Endothelial cell of umbilical vein (primary cell): ENCODE measurements around the gene ACOT7.

Experiments
- EZH2 ChIP-seq: IDR thresholded peaks from 2 replicates; pipeline ENCODE4 v1.6.1; 2012; ENCODE audit warnings: borderline replicate concordance, low read depth, mild to moderate bottlenecking, moderate library complexity, low read length, inconsistent platforms; ENCODE audit not compliant: severe bottlenecking
- POLR2A ChIP-seq: IDR thresholded peaks from 2 replicates; pipeline ENCODE4 v1.6.1; 2012; ENCODE audit warnings: low read depth, mild to moderate bottlenecking, control low read depth, low read length

- TF ChIP-seq EZH2 (no peak), POLR2A (no peak)
These were observed 126.9 kb downstream of the ACOT7 start for GRCh38 chr1:6266641-6267040.
